ENCODE data around the gene APC.

APC gene

GRCh38 chr5:112717506-112718082 is 20.1 kb upstream of the APC start:
- FAIRE-seq = no peak

- FAIRE-seq = no peak
Measured at GRCh38 chr5:112718344-112718743, 19.3 kb upstream of the APC start.

DNA sequence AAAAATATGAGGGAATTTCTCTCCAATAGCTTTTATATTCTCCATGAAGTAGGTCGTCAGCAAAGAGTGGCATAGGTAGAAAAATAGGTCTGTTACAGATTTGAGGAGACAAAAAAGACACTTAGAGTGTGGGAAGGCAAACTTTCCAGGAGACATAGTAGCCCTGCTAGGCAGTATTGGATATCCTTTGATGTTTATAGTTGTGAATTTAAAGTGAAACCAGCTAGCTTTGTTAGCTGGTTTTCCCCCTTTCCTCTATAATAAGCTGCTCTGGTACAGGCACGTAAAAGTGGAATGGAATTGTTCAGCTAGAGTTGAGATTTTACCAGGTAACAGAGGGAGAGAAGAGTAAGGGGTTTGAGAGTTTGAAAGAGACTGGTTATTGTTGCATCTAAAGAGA is 17.1 kb upstream of the APC start:
- no peak for FAIRE-seq

GRCh38 chr5:112724901-112725300 is 12.8 kb upstream of the APC start:
- no peak for FAIRE-seq

DNA sequence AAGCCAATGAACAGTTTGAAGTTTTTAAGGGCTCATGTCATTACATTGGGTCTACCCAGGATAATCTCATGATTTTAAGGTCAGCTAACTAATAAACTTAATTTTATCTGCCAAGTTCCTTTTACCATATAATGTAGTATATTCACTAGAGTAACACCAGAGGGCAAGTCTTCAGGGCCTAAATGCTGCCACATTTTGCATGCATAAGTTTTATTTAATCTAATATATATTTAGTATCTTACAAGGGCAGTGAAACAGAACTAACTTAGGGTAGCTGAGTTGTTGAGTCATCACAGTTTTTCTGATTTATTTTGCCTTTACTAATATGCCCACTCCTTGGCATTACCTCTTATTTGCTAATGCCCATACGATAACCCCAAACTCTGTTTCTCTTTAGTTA is 8.1 kb upstream of the APC start:
- no peak for FAIRE-seq

DNA sequence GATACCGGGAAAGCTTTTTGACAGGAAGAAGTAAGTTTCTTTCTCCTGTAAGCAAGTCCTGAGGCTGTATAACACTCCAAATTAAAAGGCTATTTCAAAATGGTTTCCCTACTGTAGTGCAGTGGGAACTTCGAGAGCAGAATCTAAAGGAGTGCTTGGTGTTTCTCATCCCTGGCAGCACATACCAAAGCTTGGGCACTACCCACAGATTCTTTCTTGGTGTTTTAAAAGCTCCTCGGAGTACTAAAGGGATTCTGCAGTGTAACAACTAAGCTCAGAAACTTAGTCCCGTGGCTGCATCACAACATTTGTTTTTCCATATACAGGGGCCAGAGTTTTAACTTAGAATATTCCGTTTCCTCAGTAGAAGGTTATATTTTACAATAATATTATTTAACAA is 5.6 kb upstream of the APC start:
- no peak for FAIRE-seq

DNA sequence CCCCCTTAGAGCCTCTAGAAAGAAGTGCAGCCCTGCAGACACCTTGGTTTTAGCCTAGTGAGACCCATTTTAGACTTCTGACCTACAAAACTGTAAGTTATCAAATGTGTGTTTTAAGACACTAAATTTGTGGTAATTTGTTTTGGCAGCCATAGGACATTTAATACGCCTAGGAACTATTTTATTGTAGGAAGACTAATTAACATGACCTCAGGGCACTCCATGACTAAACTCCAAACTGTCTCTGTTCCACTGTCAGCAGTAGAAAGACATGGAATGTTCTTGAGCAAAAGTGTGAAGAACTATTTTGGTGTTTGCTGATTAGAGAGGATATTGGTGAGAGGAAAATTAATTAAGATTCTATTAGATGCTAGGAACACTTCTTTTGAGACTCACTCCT is 4.1 kb upstream of the APC start:
- FAIRE-seq = no peak

DNA sequence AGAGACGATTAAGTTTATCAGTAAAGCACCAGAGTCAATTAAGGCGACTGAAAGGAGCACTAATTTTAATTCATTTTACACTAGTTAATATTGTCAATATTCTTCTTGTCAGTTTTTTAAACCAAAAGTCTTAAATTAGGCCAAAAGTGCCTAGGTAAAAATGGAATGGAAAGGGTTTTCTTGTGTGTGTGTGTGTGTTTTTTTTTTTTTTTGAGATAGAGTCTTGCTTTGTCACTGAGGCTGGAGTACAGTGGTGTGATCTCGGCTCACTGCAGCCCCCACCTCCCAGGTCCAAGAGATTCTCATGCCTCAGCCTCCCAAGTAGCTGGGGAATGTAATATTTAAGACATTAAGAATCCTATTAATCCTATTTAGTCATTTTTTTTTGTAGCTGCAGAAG is 3.1 kb upstream of the APC start:
- no peak for FAIRE-seq

DNA sequence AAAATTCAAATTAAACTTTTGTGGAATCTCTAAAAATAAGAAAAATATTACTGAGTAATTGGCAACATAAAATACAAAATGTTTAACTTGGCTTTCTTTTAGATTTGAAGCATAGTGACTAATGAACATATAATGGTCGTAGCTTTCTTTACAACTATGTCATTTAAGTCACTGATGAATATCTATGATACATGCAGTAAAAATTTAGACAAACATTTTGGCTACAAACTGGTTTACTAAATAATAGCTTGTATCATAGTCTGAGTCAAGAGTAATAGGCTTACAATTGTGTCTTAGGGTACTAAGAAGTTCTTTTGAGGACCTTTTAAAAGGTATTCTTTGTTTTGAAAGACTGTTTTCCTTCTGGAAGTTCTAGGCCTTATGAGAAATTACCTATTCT is 2.0 kb upstream of the APC start:
- FAIRE-seq = no peak

DNA sequence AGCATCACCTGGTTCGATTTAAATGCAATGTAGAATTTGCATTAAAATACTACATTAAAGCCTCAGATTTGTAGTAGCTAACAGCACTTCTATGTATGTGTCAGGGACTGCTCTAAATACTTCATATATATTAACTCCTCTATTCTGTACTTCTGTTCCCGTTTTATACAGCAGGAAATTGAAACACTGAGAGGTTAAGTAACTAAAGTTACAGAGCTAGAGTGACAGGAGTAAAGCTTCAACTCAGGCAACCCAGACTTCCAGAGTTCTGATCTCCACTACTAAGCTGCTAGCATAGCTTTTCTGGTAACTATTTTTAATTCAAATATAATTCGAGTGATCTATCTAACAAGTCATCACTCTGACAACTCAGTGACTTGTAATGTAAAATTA is 619 bp upstream of the APC start:
- FAIRE-seq = no peak

- no peak for FAIRE-seq
Measured at GRCh38 chr5:112738191-112738560, 491 bp downstream of the APC start.

- no peak for FAIRE-seq
Measured at GRCh38 chr5:112742424-112742823, 4.7 kb downstream of the APC start.

DNA sequence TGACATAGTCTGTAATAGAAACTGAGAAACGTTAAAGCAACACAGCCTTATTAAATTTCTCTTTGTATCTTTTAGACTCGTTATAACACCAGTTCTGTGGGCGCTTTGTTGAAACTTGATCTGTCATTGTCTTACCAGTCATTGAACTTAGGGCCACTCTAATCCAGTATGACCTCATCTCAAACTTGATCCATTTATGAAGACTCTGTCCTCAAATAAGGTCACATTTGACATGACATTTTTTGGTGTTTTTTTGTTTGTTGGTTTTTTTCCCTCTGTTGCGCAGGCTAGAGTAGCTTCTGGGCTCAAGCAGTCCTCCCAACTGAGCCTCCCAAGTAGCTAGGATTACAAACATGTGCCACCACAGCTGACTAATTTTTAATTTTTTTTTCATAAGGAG is 5.9 kb downstream of the APC start:
- no peak for FAIRE-seq

GRCh38 chr5:112752335-112752734 is 14.7 kb downstream of the APC start:
- no peak for FAIRE-seq

DNA sequence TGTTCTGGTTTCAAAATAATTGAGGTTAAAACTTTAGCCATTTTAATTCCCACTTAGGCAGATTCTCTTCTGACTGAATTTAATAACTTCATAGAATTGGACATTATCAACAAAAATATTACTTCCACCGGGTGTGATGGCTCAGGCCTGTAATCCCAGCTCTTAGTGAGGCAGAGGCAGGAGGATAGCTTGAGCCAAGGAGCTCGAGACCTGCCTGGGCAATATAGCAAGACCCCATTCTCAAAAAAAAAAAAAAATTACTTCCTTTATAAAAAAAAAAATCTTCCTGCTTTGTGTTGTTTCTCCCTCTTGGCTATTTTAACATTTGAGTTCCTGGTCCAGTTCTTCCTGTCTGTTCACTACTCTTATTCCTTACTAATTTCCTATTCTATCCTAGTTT is 18.0 kb downstream of the APC start:
- no peak for FAIRE-seq

DNA sequence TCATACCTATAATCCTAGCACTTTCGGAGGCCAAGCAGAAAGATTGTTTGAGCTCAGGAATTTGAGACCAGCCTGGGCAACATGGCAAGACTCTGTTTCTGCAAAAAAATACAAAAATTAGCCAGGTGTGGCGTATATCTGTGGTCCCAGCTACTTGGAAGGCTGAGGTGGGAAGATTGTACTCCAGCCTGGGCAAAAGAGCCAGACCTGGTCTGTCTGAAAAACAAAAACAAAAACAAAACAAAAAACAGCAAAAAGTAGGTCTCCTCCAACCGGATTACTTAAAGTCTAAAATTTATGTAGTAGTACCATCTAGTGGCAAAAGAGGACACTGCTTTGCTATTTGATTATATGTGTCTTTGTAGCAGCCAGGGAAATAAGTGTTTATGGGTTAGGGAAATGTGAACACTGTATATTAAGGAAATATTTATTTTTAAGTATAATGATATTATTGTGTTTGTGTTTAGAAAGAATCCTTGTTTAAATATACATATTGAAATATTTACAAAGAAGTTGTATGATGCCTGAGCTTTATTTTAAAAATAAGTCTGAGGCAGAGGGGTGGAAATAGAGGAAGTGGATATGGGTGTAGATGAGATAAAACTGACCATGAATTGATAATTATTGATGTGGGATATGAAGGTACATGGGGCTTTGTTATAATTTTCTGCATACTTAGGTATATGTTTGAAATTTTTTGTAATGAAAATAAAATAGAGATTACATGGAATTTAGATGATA is 20.0 kb downstream of the APC start:
- peak; percentile 92 for FAIRE-seq

DNA sequence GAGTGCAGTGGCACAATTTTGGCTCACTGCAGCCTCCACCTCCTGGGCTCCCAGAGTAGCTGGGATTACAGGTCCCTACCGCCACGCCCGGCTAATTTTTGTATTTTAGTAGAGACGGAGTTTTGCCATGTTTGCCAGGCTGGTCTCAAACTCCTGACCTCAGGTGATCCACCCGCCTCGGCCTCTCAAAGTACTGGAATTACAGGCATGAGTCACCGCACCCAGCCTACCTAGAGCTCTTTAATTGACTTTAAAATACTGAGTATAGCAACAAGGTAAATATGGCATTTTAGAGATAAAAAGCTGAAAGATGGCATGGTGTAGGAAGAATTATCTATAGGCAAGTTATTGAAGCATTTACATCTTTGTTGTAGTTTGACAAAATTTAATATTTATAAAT is 21.0 kb downstream of the APC start:
- FAIRE-seq = no peak

DNA sequence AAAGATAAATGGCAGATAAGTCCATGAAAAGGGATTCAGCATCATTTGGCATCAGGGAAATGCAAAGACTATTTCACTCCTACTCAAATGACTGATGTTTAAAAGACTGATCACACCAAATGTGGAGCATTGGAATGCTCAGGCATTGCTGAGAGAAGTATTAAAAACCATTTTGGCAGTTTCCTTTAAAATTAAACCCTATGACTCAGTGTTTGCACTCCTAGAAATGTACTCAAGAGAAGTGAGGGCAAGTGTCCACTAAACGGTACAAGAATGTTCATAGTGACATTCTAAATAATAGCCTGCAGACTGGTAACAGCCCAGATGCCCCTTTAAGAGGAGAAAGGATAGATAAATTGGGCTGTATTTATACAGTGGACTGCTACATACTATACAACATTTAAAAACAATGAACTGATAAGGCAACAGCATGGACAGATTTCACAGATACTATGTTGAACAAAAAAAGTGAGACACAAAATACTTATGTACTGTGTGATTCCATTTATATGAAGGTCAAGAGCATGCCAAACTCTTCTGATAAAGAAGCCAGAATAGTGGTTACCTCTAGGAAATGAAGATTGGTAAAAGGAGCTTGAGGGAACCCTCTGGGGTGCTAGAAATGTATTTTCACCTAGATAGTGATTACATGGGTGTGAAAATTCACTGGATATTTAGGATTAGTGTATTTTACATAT is 24.6 kb downstream of the APC start:
- FAIRE-seq = no peak

GRCh38 chr5:112763165-112763564 is 25.5 kb downstream of the APC start:
- peak; percentile 41 for FAIRE-seq

DNA sequence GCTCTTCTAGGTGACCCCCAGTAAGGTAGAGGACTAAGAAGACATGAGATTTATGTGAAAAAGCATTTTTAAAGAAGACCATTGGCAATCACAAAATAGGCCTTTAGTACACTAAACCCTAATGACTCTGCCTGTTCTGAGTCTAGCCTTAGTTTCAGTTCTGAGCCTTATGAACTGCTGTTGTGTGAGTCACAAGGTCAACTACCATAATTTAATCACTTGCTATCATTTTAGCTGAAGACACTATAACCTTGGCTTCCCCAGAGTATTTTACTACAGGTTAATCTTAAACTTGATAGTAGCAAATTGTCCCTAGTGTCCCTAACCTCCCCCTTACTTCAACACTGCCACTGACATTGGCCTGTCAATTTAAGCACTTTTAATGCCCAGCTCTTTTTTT is 34.4 kb downstream of the APC start:
- FAIRE-seq = peak; percentile 61

GRCh38 chr5:112776301-112776856 is 38.7 kb downstream of the APC start:
- no peak for FAIRE-seq

DNA sequence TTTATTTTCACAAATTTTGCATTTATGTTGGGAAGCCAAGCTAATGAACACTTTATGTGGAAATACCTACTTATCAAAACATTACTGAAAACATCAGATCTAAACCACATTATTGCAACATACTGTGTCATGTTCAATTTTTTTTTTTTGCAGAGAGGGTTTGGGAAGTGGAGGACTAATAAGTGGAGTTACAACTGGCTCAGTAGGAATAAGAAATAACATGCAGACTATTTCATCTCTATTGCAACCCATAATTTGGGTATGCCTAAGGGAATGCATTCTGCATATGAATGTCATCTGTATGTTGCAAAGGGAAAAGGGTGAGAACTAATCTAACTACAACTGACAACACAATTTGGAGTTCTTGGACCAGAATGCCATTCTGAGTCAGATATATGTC is 41.8 kb downstream of the APC start:
- no peak for FAIRE-seq

- FAIRE-seq = no peak
Measured at GRCh38 chr5:112784726-112785125, 47.0 kb downstream of the APC start.

- FAIRE-seq = no peak
Measured at GRCh38 chr5:112787261-112787660, 49.6 kb downstream of the APC start.

Measured in colon (tissue), 2 donors.